ENCODE results near the gene APBA2.

GRCh38 chr15:28987337-28987736 is 101.6 kb downstream of the APBA2 start:
- TF ChIP-seq CTCF (IDR thresholded peaks at IDR 0.05; ENCODE audit: low read depth, low read length) (no peak), EZH2phosphoT487 (IDR thresholded peaks at IDR 0.05; ENCODE audit: low read depth) (no peak)
